ENCODE results near the gene PRPF19. TPM values are rescaled to one million over a fixed set of nuclear protein-coding genes. Genes with fewer than 3 reads are reported as not detected.

Gene PRPF19
- polyA plus RNA-seq, 1 donor from 2014 or later = 71.3 TPM

DNA sequence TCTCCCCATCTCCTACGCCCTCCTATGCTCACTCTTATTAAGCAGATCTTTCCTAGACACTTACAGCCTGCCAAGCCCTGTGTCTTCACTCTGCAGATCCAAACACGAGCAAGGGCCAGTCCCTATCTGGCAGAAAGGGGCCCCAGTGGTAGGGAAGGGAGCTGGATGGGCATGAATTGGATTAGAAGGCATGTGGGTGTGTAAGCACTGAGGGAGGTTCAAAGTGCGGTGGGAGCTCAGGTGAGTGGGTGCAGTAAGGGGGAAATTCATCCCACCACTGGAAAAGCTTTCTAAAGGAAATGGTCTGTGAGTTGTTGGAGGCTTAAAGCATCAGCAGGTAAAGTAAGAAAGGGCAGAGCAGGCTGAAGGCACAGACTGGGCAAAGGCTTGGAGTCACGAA lies 23.4 kb upstream of the PRPF19 start:
- no peak for TF ChIP-seq EP300 (conservative IDR thresholded peaks at IDR 0.05; ENCODE audit: poor library complexity, severe bottlenecking)
- no peak for TF ChIP-seq EZH2 (IDR thresholded peaks at IDR 0.05; ENCODE audit: borderline replicate concordance, insufficient read depth, low read length, poor library complexity, severe bottlenecking)
- no peak for TF ChIP-seq SMC3 (conservative IDR thresholded peaks at IDR 0.05; ENCODE audit: poor library complexity)
- TF ChIP-seq REST (IDR thresholded peaks at IDR 0.05; ENCODE audit: borderline replicate concordance) = no peak
- no peak for TF ChIP-seq POLR2AphosphoS5 (IDR thresholded peaks at IDR 0.05)
- TF ChIP-seq RAD21 (conservative IDR thresholded peaks at IDR 0.05) = no peak
- TF ChIP-seq TAF1 (IDR thresholded peaks at IDR 0.05; ENCODE audit: low read depth) = no peak
- TF ChIP-seq, protein P1, sequence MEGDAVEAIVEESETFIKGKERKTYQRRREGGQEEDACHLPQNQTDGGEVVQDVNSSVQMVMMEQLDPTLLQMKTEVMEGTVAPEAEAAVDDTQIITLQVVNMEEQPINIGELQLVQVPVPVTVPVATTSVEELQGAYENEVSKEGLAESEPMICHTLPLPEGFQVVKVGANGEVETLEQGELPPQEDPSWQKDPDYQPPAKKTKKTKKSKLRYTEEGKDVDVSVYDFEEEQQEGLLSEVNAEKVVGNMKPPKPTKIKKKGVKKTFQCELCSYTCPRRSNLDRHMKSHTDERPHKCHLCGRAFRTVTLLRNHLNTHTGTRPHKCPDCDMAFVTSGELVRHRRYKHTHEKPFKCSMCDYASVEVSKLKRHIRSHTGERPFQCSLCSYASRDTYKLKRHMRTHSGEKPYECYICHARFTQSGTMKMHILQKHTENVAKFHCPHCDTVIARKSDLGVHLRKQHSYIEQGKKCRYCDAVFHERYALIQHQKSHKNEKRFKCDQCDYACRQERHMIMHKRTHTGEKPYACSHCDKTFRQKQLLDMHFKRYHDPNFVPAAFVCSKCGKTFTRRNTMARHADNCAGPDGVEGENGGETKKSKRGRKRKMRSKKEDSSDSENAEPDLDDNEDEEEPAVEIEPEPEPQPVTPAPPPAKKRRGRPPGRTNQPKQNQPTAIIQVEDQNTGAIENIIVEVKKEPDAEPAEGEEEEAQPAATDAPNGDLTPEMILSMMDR (IDR thresholded peaks at IDR 0.05; ENCODE audit: poor library complexity, severe bottlenecking) = no peak
- TF ChIP-seq MXI1 (conservative IDR thresholded peaks at IDR 0.05; ENCODE audit: poor library complexity, severe bottlenecking) = no peak
- H3K27me3 ChIP-seq (ENCODE audit: insufficient read depth, low read depth, low read length) = no peaks in the 10 kb centered on the region
- peaks cover 6% of the 10 kb centered on the region for H4K20me1 ChIP-seq (ENCODE audit: insufficient read depth)
- no peak overlapping the region for H3K4me2 ChIP-seq (ENCODE audit: low read length)
- H3K27ac ChIP-seq (ENCODE audit: low read length) = no peak overlapping the region
- H3K79me2 ChIP-seq (replicated peaks; ENCODE audit: insufficient read depth, low read length) = peaks cover 26% of the 10 kb centered on the region
- no peak overlapping the region for H3K9ac ChIP-seq (ENCODE audit: low read length)
- H3K9me2 ChIP-seq (ENCODE audit: insufficient read depth, low read length) = no peaks in the 10 kb centered on the region
- no peaks in the 10 kb centered on the region for H3K9me3 ChIP-seq (ENCODE audit: low read length)
- H2AFZ ChIP-seq (ENCODE audit: low read depth, low read length) = no peak overlapping the region
- H3F3A ChIP-seq (ENCODE audit: insufficient read depth, low read length, poor library complexity, severe bottlenecking) = no peaks in the 10 kb centered on the region
- no peak overlapping the region for H3K4me3 ChIP-seq (ENCODE audit: low read length)
- no peaks in the 10 kb centered on the region for H3K36me3 ChIP-seq (ENCODE audit: insufficient read depth, low read length)

DNA sequence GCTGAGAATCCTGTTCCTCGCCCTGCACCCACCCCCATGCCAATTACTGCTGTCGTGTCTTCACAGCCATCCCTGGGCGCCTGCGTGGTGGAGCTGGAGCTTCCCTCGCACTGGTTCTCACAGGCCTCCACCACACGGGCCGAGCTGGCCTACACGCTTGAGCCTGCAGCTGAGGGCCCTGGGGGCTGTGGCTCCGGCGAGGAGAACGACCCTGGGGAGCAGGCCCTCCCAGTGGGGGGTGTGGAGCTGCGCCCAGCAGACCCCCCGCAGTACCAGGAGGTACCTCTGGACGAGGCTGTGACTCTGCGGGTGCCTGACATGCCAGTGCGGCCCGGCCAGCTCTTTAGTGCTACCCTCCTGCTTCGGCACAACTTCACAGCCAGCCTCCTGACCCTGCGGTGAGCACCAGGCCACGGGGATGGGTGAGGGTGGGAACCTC lies 22.2 kb upstream of the PRPF19 start:
- H3K27ac ChIP-seq (ENCODE audit: low read length) = no peak overlapping the region
- H3K79me2 ChIP-seq (replicated peaks; ENCODE audit: insufficient read depth, low read length) = peaks cover 36% of the 10 kb centered on the region
- TF ChIP-seq EP300 (conservative IDR thresholded peaks at IDR 0.05; ENCODE audit: poor library complexity, severe bottlenecking) (no peak), MXI1 (conservative IDR thresholded peaks at IDR 0.05; ENCODE audit: poor library complexity, severe bottlenecking) (no peak), POLR2AphosphoS5 (IDR thresholded peaks at IDR 0.05) (no peak), REST (IDR thresholded peaks at IDR 0.05; ENCODE audit: borderline replicate concordance) (no peak), SMC3 (conservative IDR thresholded peaks at IDR 0.05; ENCODE audit: poor library complexity) (no peak), EZH2 (IDR thresholded peaks at IDR 0.05; ENCODE audit: borderline replicate concordance, insufficient read depth, low read length, poor library complexity, severe bottlenecking) (no peak), RAD21 (conservative IDR thresholded peaks at IDR 0.05) (no peak), TAF1 (IDR thresholded peaks at IDR 0.05; ENCODE audit: low read depth) (no peak)
- TF ChIP-seq, protein P1 (IDR thresholded peaks at IDR 0.05; ENCODE audit: poor library complexity, severe bottlenecking) = no peak
- no peak overlapping the region for H3K9ac ChIP-seq (ENCODE audit: low read length)
- H3K9me2 ChIP-seq (ENCODE audit: insufficient read depth, low read length) = no peaks in the 10 kb centered on the region
- H3K4me3 ChIP-seq (ENCODE audit: low read length) = no peak overlapping the region
- H3K9me3 ChIP-seq (ENCODE audit: low read length) = no peaks in the 10 kb centered on the region
- H4K20me1 ChIP-seq (ENCODE audit: insufficient read depth) = peaks cover 6% of the 10 kb centered on the region
- no peak overlapping the region for H2AFZ ChIP-seq (ENCODE audit: low read depth, low read length)
- H3K4me2 ChIP-seq (ENCODE audit: low read length) = no peak overlapping the region
- H3K27me3 ChIP-seq (ENCODE audit: insufficient read depth, low read depth, low read length) = no peaks in the 10 kb centered on the region
- no peaks in the 10 kb centered on the region for H3F3A ChIP-seq (ENCODE audit: insufficient read depth, low read length, poor library complexity, severe bottlenecking)
- no peaks in the 10 kb centered on the region for H3K36me3 ChIP-seq (ENCODE audit: insufficient read depth, low read length)

All from neural cell (in vitro differentiated cells).